Stimulated activated CD4-positive, alpha-beta T cell treated with anti-CD3 and anti-CD28 coated beads, Interleukin-1b, Interleukin-23, amount 100 ng/mL, for 1 hour (primary cell): ENCODE data around the gene ZFP69B.
A peak's percentile ranks its signal among the peaks of the same experiment; 100 is the strongest.
"Not testable (repeated sequence)": the region's sequence is repeated elsewhere in the genome, so short reads cannot be mapped to it uniquely, and the experiment has no call there.

ENCODE experiments used
- DNase-seq, 2 donors: peaks; one replicate each; pipeline ENCODE4 v3.0.0-alpha.2; 2020; ENCODE audit warnings: low read depth in 2 of 2

The ZFP69B gene

GRCh38 chr1:40435876-40436275 lies 14.4 kb upstream of the ZFP69B start:
- no peak for DNase-seq

GRCh38 chr1:40438391-40439015 lies 11.8 kb upstream of the ZFP69B start:
- no peak for DNase-seq

DNA sequence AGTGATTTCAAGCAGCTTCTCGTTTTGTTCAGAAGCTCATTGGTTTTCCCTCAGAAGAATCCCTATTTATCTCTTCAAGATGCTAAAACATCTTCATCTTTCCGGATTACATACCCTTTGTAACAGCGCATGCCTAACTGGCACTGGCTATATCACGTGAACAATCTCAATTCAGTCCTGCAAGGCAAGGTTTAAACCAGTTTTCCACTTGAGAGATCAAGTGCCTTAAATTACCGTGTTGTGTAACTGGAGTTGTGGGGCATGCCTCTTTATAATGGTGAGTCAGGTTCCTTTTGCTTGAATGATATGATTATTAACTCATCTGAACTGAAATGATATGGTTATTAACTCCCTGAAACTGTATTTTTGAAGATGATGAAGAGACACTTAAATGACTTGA lies 11.0 kb upstream of the ZFP69B start:
- no peak for DNase-seq

DNA sequence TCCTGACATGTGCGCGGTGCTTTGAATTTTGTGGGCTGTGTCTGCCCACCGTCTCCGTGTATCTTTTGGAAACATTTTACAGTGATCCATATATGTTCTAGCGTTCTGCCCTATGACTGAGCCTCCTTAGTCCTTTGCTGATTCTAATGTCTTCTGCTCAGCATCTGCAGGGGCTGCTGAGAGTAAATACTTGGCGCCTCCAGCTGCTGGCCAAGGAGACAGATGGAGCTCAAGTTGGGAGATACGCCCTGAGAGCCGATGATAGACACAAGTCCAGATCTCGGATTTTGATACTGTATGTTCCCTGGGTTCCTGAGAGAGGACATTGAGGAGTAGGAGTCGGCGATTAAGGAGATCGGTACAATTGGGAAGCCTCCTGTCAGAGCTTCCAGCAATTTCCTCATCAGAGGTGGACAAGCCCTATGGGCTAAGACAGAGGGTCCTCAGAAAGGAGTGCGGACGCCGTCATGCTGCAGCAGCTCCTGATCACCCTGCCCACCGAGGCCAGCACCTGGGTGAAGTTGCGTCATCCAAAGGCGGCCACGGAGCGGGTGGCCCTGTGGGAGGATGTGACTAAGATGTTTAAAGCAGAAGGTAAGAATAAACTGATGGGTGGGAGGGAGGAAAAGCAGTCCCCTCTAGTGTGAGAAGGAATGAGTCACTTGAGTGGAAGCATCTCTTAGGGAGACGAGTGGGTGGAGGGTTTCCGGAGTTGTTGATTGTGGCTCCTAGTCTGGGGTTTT lies 390 bp downstream of the ZFP69B start:
- peak; percentile 60 to 66 for DNase-seq

DNA sequence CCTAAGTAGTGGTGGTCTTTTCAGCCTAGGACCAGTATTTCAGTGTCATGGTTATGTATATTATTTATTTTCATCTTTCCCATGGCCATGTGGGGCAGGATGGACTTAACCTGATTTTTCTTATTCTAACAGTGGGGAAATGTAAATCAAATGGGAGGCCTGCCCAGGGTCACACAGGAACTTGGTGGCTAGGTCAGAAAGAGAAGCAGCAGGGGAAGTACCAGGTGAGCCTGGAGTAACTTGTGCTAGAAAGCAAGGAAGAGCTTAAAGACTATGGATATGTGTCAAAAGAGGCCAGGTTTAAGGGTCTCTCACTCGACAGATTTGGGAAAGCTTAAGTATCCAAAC lies 936 bp downstream of the ZFP69B start:
- no peak for DNase-seq

DNA sequence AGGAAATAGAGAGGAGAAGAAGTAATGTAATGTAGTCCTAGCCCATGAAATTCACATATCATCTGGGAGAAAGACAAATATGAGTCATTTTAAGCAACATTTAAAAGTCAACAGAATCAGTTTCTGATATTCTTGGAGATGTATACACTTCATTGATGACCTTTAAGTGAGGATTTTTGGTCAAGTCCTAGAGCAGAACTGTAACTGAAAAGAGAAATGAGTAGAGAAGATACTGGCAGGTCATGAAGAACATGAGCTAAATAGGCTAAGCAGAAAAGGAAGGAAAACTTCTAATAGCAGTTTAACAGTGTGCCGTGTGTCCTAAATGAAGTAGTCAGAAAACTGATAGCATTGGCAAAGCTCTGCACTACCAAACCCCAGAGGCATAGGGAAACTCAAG lies 4.6 kb downstream of the ZFP69B start:
- DNase-seq, result no peak

DNA sequence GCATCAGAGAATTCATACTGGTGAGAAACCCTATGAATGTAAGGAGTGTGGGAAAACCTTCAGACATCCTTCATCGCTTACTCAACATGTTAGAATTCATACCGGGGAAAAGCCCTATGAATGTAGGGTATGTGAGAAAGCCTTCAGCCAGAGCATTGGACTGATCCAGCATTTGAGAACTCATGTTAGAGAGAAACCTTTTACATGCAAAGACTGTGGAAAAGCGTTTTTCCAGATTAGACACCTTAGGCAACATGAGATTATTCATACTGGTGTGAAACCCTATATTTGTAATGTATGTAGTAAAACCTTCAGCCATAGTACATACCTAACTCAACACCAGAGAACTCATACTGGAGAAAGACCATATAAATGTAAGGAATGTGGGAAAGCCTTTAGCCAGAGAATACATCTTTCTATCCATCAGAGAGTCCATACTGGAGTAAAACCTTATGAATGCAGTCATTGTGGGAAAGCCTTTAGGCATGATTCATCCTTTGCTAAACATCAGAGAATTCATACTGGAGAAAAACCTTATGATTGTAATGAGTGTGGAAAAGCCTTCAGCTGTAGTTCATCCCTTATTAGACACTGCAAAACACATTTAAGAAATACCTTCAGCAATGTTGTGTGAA lies 12.8 kb downstream of the ZFP69B start:
- DNase-seq, result no peak

DNA sequence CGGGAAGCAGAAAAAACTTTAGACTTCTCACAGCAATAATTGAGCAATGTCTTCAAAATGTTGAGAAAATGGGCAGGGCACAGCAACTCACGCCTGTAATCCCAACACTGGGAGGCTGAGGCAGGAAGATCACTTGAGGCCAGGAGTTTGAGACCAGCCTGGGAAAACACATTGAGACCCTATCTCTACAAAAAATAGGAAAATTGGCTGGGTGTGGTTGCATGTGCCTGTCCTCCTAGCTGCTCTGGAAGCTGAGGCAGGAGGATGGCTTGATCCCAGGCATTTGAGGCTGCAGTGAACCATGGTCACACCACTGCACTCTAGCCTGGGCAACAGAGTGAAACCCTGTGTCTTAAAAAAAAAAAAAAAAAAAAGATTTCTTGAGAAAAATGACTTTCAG lies 19.1 kb downstream of the ZFP69B start:
- DNase-seq, result no peak

DNA sequence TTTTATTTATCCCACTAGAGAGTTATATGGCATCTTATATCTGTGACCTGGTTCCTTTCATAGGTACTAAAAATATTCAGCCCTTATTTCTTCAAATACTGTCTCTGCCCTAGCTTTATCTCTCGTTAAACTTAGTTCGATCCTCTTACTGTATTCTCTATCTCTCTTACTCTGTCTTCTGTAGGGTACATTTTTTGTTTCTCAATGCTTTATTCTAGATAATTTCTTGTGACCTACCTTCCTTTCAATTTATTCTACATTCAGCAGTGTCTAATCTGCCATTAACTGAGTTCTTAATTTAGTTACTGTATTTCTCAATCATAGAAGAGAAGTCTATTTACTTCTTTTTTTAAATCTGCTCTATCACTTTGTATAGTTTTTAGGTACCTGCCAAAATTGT lies 25.0 kb downstream of the ZFP69B start:
- no peak for DNase-seq

- DNase-seq, result peak; percentile 7 to 47
Measured at GRCh38 chr1:40476924-40477677, 26.8 kb downstream of the ZFP69B start, which contains the start of gene ZFP69. ZFP69 (plus strand) TSS chr1:40477290; CDS start chr1:40479362, 2,072 bp downstream.

- DNase-seq, result no peak
Measured at GRCh38 chr1:40477678-40478053, 27.4 kb downstream of the ZFP69B start.

DNA sequence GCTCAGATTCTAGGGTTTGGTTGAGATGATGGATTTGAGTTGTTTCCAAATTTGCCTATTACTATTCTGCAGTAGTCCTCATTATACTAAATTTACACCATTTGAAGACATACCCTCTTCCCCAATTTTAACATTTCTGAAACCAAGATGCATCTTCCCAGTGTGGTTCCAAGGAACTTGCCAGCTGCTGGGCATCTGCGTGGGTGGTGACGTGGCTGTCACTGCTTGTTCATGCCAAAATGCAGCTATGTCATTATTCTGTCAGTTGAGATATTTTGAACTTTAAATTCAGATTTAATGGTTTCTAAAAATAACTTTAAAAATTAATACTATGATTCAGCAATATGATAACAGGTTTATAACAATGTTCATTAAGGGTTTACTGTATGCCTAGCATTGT lies 28.0 kb downstream of the ZFP69B start:
- no peak for DNase-seq

- no peak for DNase-seq
Measured at GRCh38 chr1:40479156-40479555, 28.9 kb downstream of the ZFP69B start.

GRCh38 chr1:40495315-40495903 lies 45.1 kb downstream of the ZFP69B start:
- DNase-seq, result no peak

- DNase-seq, result not testable (repeated sequence)
Measured at GRCh38 chr1:40502651-40503050, 52.4 kb downstream of the ZFP69B start.

DNA sequence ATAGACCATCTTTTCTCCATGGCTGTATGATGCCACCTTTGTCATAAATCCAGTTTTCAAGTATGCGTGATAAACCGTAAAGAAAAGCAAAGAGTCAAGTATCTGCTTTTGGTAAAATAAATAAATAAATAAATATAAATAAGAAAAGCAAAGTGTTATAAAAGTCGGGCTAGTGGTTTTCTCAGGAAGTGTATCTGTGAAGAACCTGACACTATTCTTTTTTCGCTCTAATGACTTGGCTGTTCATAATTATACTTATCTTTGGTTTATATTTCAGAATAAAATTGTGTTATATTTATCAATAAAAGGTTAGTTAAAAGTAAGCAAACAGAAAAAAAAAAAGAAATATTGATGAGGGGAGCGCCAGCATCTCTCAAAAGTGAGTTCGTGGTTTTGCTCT lies 57.7 kb downstream of the ZFP69B start:
- no peak for DNase-seq

DNA sequence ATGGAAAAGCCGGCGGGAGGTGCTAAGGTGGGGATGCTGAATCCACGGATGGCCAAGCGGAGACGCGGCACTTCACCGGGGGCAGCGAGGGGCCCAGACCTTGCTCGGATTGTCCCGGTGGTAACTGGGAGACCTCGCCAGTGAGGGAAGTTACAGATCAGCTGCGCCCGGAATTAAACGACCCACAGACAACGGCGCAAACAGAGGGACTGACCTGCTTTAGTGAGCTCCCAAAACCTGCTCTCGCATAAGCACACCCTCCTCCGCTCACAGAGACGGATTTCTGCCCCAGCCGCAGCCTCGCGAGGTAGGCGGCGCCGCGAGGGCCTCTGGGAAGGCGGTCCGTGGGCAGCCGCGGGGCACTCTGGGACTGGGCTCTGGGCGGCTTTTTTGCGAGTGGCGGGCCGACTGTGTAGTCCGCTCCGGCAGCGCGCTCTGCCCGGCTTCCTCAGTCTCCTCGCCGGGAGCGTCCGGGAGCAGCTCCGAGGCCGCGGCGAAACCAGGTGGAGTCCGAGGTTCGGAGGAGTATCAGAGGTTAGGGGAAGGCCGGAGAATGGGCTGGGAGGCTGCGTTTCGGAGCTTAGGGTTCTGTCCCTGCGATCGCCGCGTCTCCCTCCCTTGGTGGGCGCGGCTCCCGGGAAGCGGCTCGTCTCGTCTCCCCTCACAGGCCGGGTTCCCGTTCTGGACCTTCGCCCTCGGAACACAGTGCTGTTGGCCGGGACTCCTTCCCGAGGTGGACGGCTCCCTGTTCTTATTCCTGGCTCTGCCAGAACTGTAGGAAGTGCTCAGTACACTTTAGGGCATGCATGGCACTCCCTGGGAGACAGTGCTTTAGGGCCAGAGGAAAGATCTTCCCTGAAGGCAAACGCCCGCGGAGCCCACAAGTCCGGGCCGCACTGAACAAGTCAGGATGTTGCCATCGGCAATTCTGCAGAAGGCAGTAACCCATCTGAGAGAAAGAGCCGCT lies 58.4 kb downstream of the ZFP69B start, which contains the start of gene EXO5:
Gene EXO5 (plus strand): TSS at position 393 of the 967 bp plus-strand sequence. CDS start 5,778 bp downstream, outside the sequence.
- DNase-seq, result peak; percentile 54 to 76
